Caco-2 (cell line): ENCODE results near the gene SETD1B. TPM values are rescaled to one million over a fixed set of nuclear protein-coding genes. Genes with fewer than 3 reads are reported as not detected.

Experiments
- BruUV-seq: library from RNA; stranded (reverse); fragments of 400-500 nt; replicated peaks from 2 replicates; lab custom pipeline; 2021; lab: Mats Ljungman, UMichigan
- CTCF ChIA-PET: fragments of 300-600 bp; sonication (Branson Sonifier 250); formaldehyde crosslinking; loops from one replicate; lab custom pipeline; 2022; ENCODE audit warnings: antibody characterized with exemption; lab: Charles Lee
- POLR2A ChIA-PET: fragments of 300-600 bp; sonication (Branson Sonifier 250); formaldehyde crosslinking; loops from one replicate; lab custom pipeline; 2022; ENCODE audit warnings: antibody characterized with exemption; lab: Charles Lee
- DNase-seq, 2 experiments: peaks; one replicate each; pipeline versions ENCODE4 v3.0.0 to v3.0.0-alpha.2; 2020 to 2022
- H3K27me3 ChIP-seq: replicated peaks from 2 replicates; pipeline ENCODE4 v1.6.0; 2011; ENCODE audit warnings: low read length; ENCODE audit not compliant: control insufficient read depth, insufficient read depth
- H3K36me3 ChIP-seq: 2 replicates; pipeline ENCODE4 v1.5.1; 2011; ENCODE audit warnings: low read length; ENCODE audit not compliant: control insufficient read depth, insufficient read depth
- H3K4me1 ChIP-seq: fragments of 250-450 bp; sonication (Bioruptor Pico); 2 replicates; pipeline ENCODE4 v1.5.1; 2020; ENCODE audit warnings: mild to moderate bottlenecking
- H3K4me3 ChIP-seq: 2 replicates; pipeline ENCODE4 v1.5.1; 2011; ENCODE audit warnings: low read depth, mild to moderate bottlenecking, control low read depth, low read length
- H3K9me3 ChIP-seq: fragments of 250-450 bp; sonication (Bioruptor Pico); 2 replicates; pipeline ENCODE4 v1.5.1; 2020; ENCODE audit warnings: mild to moderate bottlenecking, moderate library complexity
- H3K27ac Mint-ChIP-seq: one replicate; pipeline ENCODE4 v1.8.0; 2022; ENCODE audit warnings: mixed read lengths; ENCODE audit not compliant: unreplicated experiment
- H3K27me3 Mint-ChIP-seq: one replicate; pipeline ENCODE4 v1.8.0; 2022; ENCODE audit warnings: mixed read lengths; ENCODE audit not compliant: insufficient read depth, unreplicated experiment
- H3K36me3 Mint-ChIP-seq: one replicate; pipeline ENCODE4 v1.8.0; 2022; ENCODE audit warnings: mild to moderate bottlenecking, mixed read lengths; ENCODE audit not compliant: insufficient read depth, unreplicated experiment
- H3K4me1 Mint-ChIP-seq: one replicate; pipeline ENCODE4 v1.8.0; 2022; ENCODE audit warnings: low read depth, mixed read lengths; ENCODE audit not compliant: unreplicated experiment
- H3K4me3 Mint-ChIP-seq: one replicate; pipeline ENCODE4 v1.8.0; 2022; ENCODE audit warnings: mild to moderate bottlenecking, moderate library complexity, mixed read lengths; ENCODE audit not compliant: unreplicated experiment
- H3K9me3 Mint-ChIP-seq: one replicate; pipeline ENCODE4 v1.8.0; 2022; ENCODE audit warnings: mixed read lengths; ENCODE audit not compliant: unreplicated experiment
- intact Hi-C: fragments of 100-400 bp; cut with micrococcal nuclease; formaldehyde crosslinking; loops from one replicate; pipeline ENCODE4 v1.10.0; 2022; ENCODE audit not compliant: unreplicated experiment
- total RNA-seq: library from RNA; stranded (reverse); gene quantifications from 2 replicates; pipeline ENCODE4 v1.2.3, GENCODE V29; 2022
- TF ChIP-seq, protein P1 (sequence below), 2 experiments: fragments of 200-600 bp in 1 of 2; IDR thresholded peaks; 1 replicate in 1 of 2; 2 replicates in 1 of 2; pipeline versions ENCODE4 v1.5.1 to v1.8.0; 2011 to 2022; ENCODE audit warnings: antibody characterized with exemption in 1 of 2, control low read depth in 1 of 2, inconsistent platforms in 1 of 2, low read depth in 1 of 2, low read length in 1 of 2, mild to moderate bottlenecking in 1 of 2, moderate library complexity in 1 of 2; ENCODE audit not compliant: insufficient read depth in 1 of 2, severe bottlenecking in 1 of 2, unreplicated experiment in 1 of 2

SETD1B gene
- total RNA-seq, 1 experiment from 2014 or later: 16.8 TPM

DNA sequence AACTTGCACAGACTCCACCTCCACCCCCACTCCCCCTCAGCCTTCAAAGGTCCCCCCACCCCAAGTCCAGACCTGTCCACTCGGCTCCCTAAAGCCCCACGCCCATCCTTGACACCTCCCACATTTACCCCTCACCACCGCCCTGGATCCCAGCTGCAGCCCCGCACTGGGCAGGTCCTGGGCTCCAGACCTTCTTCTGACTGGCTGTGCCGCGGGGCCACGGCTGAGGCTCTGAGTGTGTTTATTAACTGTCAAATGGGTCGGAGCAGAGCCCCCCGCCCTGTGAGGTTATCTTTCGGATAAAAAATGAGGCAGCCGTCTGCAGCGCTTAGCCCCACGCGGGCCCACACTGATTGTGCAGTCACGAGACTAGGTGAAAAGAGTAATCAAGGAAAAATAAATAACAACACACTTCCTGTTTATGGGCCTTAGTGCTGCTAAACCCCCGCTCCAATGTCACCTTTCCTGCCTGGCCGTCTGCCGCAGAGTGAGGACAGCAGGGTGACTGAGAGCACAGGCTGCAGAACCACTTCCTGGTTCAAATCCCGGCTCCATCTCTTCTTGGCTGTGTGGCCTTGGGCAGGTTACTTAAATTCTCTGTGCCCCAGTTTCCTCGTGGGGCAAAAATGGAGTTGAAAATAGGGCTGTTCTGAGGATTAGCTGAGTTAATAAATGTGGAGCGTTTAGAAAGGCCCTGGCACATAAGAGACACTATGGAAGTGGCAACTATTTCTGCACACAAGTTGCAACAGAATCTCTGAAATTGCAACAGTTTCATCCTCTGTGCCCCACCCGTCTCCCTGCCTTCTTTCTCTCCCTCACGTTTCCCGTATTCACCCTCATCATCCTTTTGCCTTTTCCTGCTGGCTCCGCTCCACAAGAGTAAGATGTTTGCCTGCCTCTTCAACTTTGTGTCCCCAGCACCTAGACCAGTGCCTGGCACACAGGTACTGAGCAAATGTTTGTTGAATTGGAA lies 9.4 kb downstream of the SETD1B start:
- no peak overlapping the region for H3K4me3 ChIP-seq
- peaks cover 53% of the 10 kb centered on the region for H3K36me3 Mint-ChIP-seq
- H3K9me3 ChIP-seq: no peaks in the 10 kb centered on the region
- ChIA-PET CTCF (interaction anchor here (0.5 to 5.3 kb wide), 2 partner anchors 14 to 19 kb away, joined by 3 to 145 read pairs; partner anchors contain the start of gene RHOF), POLR2A (interaction anchor here (1.6 to 2.7 kb wide), 2 partner anchors 10 to 75 kb away, joined by 4 to 17 read pairs; partner anchors contain the start of gene PSMD9)
- no peaks in the 10 kb centered on the region for H3K27me3 Mint-ChIP-seq
- TF ChIP-seq, protein P1, sequence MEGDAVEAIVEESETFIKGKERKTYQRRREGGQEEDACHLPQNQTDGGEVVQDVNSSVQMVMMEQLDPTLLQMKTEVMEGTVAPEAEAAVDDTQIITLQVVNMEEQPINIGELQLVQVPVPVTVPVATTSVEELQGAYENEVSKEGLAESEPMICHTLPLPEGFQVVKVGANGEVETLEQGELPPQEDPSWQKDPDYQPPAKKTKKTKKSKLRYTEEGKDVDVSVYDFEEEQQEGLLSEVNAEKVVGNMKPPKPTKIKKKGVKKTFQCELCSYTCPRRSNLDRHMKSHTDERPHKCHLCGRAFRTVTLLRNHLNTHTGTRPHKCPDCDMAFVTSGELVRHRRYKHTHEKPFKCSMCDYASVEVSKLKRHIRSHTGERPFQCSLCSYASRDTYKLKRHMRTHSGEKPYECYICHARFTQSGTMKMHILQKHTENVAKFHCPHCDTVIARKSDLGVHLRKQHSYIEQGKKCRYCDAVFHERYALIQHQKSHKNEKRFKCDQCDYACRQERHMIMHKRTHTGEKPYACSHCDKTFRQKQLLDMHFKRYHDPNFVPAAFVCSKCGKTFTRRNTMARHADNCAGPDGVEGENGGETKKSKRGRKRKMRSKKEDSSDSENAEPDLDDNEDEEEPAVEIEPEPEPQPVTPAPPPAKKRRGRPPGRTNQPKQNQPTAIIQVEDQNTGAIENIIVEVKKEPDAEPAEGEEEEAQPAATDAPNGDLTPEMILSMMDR (IDR thresholded peaks at IDR 0.05; ENCODE audit: insufficient read depth in 1 of 2, low read depth in 1 of 2, low read length in 1 of 2, severe bottlenecking in 1 of 2, unreplicated experiment in 1 of 2): no peak
- peak overlapping the region; percentile 73 for H3K4me3 Mint-ChIP-seq
- H3K4me1 Mint-ChIP-seq: peaks cover 5% of the 10 kb centered on the region
- peaks cover 15% of the 10 kb centered on the region for H3K4me1 ChIP-seq
- intact Hi-C loops: loop anchor here (1.0 kb wide), 1 partner anchor 19 kb away; no protein-coding TSS in a partner anchor
- no peaks in the 10 kb centered on the region; the same call in none of the 2 replicates for H3K36me3 ChIP-seq
- no peak for DNase-seq
- no peaks in the 10 kb centered on the region for H3K27me3 ChIP-seq
- BruUV-seq: no TSS peak
- H3K27ac Mint-ChIP-seq: peak overlapping the region; percentile 27
- no peaks in the 10 kb centered on the region for H3K9me3 Mint-ChIP-seq

DNA sequence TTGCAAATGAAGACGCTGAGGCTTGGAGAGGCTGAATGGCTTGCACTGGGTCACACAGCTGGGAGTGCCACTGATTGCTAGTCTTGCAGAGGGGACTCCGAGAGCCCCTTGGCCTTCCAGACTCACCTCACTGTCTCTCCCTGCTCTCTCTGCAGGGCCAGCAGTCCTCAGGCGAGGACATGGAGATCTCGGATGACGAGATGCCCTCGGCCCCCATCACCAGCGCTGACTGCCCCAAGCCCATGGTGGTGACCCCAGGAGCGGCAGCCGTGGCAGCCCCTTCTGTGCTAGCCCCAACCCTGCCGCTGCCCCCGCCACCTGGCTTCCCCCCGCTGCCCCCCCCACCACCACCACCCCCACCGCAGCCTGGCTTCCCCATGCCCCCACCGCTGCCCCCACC lies 10.1 kb downstream of the SETD1B start:
- H3K36me3 ChIP-seq: no peaks in the 10 kb centered on the region; the same call in none of the 2 replicates
- POLR2A ChIA-PET: no interaction called here
- H3K9me3 Mint-ChIP-seq: no peaks in the 10 kb centered on the region
- no peaks in the 10 kb centered on the region for H3K27me3 ChIP-seq
- intact Hi-C loops: no loop called here
- H3K9me3 ChIP-seq: no peaks in the 10 kb centered on the region
- H3K4me1 Mint-ChIP-seq: peaks cover 5% of the 10 kb centered on the region
- H3K36me3 Mint-ChIP-seq: peaks cover 52% of the 10 kb centered on the region
- H3K27me3 Mint-ChIP-seq: no peaks in the 10 kb centered on the region
- H3K4me3 ChIP-seq: no peak overlapping the region
- H3K4me3 Mint-ChIP-seq: no peak overlapping the region
- no peak for DNase-seq
- TF ChIP-seq, protein P1 (IDR thresholded peaks at IDR 0.05; ENCODE audit: insufficient read depth in 1 of 2, low read depth in 1 of 2, low read length in 1 of 2, severe bottlenecking in 1 of 2, unreplicated experiment in 1 of 2): no peak
- BruUV-seq: no TSS peak
- H3K27ac Mint-ChIP-seq: no peak overlapping the region
- CTCF ChIA-PET: interaction anchor here (5.3 kb wide), 1 partner anchor 19 kb away, joined by 145 read pairs; the partner anchor contains the start of gene RHOF
- peaks cover 15% of the 10 kb centered on the region for H3K4me1 ChIP-seq

DNA sequence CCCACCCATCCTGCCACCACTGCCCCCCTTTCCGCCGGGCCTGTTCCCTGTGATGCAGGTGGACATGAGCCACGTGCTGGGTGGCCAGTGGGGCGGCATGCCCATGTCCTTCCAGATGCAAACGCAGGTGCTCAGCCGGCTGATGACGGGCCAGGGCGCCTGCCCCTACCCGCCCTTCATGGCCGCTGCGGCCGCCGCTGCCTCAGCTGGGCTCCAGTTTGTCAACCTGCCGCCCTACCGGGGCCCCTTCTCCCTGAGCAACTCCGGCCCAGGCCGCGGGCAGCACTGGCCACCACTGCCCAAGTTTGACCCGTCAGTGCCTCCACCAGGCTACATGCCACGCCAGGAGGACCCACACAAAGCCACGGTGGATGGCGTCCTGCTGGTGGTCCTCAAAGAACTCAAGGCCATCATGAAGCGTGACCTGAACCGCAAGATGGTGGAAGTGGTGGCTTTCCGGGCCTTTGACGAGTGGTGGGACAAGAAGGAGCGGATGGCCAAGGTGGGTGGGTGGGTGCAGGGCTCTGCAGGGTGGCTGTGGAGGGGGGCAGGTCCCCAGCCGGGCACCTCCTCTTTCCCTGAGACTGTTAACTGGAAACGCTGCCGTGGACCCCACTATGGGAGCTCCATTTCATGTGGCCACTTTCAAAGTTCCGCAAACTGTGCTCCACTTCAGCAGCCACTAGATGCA lies 10.8 kb downstream of the SETD1B start:
- H3K4me3 ChIP-seq: no peak overlapping the region
- Mint-ChIP-seq H3K27ac (no peak overlapping the region), H3K27me3 (no peaks in the 10 kb centered on the region), H3K36me3 (peaks cover 58% of the 10 kb centered on the region), H3K9me3 (no peaks in the 10 kb centered on the region), H3K4me3 (no peak overlapping the region), H3K4me1 (peaks cover 5% of the 10 kb centered on the region)
- no peaks in the 10 kb centered on the region; the same call in none of the 2 replicates for H3K36me3 ChIP-seq
- H3K9me3 ChIP-seq: no peaks in the 10 kb centered on the region
- intact Hi-C loops: no loop called here
- TF ChIP-seq, protein P1 (IDR thresholded peaks at IDR 0.05; ENCODE audit: insufficient read depth in 1 of 2, low read depth in 1 of 2, low read length in 1 of 2, severe bottlenecking in 1 of 2, unreplicated experiment in 1 of 2): no peak
- peaks cover 15% of the 10 kb centered on the region for H3K4me1 ChIP-seq
- ChIA-PET CTCF (interaction anchor here (2.3 to 5.3 kb wide), 2 partner anchors 20 kb away, joined by 11 to 145 read pairs; partner anchors contain the start of gene RHOF), POLR2A (no interaction called here)
- no peaks in the 10 kb centered on the region for H3K27me3 ChIP-seq
- no TSS peak for BruUV-seq
- no peak for DNase-seq
